GM18499 (cell line): Measurements from ENCODE around the gene RAB9A.
"Not testable (repeated sequence)": the region's sequence is repeated elsewhere in the genome, so short reads cannot be mapped to it uniquely, and the experiment has no call there.

Source experiments
- ATAC-seq: cut with Tn5 transposase; IDR thresholded peaks from one replicate; pipeline ENCODE4 v1.9.1; 2021; ENCODE audit warnings: moderate number of reproducible peaks; ENCODE audit not compliant: insufficient read depth, unreplicated experiment

Gene RAB9A

DNA sequence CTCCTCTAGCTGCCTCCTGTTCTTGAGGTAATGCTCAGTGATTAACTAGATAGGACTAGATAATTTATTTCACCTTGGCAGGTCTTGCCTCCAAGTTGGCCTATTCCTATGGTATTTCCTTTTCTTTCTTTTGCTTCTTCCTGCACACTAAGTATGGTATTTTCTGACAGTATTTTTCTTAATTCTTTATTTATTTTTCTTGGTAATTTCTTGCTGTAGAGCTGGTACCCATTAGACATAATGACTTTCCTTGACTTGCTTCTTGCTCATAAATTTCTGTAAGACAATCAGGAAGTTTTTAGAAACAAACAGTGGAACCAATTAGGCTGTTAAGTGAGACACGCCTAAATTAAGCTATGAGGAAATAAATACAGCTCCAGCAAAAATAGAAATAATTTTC, 9.5 kb downstream of the RAB9A start:
- ATAC-seq = no peak

DNA sequence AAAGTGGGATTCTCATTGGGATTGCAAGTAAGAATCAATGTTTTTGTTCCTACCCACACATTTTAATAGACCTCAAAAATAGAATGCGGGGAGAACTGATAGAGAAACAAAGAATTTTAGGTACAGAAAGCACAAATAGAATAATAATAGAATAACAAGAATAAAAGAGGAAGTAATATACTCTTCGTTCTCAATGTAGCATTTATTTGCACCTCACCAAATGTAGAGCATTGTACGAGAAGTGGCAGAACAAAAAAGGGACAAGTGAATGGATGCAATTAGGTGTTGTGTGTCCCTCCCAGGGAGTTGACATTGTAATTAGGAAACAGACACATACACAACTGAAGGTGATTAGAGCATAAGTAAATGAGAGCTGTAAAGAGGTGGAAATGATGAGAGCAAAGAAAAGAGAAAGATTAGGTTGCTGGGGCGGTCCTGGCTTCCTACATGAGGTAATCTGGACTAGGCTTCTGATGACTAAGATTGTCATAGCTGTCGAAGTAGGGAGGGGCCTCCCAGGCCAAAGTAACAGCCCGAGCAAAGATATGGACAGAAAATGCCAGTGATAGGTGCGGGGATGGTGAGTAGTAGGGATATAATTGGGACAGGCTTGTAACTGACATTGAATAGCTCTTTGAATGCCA, 10.4 kb downstream of the RAB9A start:
- ATAC-seq = no peak

DNA sequence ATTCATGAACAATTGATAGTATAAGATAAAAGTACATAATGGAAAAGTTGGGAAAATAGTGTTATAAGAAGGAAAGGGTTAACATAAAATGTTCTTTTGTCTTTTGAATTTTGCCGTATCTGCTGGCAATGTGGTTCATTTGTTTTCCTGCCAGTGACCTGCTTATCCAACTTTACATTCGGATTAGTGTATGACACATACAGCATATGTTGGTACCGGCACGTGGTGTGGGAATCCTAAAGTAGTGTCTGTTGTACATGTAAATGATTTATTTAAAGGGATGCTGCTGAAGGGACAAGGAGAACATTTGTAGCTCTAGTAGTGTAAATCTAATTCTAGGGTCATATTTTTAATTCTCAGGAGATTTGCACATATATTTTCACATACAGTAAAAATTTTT, 11.5 kb downstream of the RAB9A start:
- ATAC-seq = no peak

DNA sequence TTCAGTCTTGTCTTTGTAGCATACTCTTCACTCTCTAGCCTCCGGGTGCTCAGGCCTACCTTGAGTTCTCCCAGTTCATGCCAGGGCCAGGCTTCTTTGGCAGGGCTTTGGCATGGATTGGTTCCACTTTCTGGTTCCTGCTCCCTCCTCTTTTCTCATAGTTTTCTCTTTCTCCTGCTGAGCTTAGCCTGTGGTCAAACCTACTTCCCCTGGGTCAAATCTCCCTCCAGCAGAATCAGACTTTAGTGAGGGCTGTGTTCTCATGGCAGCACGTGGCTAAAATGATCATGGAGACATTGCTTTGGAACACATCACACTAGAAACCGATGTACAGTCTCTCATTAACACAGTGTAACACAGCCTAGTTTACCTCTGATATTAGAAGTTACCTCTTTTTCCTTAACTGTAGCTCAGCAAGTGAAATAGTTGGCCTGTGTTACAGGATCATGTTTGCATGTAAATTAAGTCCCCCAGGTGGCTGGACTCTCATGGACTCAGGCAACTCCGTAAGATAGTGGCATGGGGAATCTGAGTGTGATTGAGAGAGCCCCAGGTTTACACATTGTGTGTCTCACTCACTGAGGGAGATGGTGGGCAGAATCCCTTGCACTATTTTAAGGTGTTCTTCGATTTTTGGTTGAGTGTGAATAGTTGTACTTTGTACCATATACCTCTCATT, 13.3 kb downstream of the RAB9A start:
- ATAC-seq = no peak

DNA sequence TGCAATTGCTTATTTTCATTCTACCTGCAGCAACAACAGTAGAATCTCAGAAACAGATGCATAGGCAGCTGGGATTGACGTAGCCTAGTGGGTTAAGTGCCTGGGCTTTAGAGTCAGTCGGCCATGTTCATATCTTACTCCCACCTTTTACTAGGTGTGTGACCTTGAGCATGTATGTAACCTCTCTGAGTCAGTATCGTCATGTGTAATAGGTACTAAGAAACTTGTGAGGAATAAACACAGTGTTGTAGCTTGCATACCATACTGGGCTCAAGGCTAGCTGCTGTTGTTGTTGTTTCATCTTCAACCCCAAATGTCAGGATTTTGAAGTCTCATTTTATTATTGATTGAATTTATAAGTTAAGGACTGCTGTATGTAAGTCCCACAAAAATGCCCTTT, 14.2 kb downstream of the RAB9A start:
- ATAC-seq = no peak

DNA sequence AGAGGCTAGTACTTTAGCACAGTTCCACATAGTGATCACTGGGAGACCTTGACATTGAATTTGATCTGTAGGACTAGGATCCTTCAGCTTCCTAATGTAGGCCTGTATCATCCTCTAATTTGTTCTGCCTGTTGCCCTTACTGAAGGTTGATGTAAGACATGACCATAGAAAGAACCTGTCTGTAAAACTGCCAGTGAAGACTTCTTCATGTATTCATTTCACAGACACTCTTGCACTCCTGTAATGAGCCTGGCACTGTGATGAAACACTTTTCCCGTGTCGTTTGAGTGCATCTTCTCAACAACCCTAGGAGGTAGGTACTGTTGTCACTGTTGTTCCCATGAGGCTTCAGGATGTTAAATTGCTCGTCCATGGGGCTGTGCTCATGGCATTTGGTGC, 14.7 kb downstream of the RAB9A start:
- ATAC-seq = no peak

DNA sequence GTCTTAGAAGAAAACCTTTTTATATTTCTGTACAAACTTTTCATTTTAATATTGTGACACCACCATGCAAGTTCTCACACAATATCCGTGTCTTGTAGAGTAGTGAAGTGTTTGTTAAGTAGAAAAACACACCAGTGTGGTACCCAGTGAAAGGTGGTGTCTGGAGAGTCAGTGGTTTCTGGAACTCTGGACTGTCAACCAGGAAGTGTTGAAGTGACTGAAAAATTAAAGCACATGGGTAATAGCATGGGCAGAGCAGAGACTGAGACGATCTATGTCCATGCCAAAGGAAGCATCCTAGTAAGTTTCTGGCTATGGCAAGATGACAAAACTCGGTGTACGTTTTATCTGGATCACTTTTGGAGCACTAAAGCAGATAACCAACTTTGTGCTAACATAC, 22.2 kb downstream of the RAB9A start:
- ATAC-seq = no peak

DNA sequence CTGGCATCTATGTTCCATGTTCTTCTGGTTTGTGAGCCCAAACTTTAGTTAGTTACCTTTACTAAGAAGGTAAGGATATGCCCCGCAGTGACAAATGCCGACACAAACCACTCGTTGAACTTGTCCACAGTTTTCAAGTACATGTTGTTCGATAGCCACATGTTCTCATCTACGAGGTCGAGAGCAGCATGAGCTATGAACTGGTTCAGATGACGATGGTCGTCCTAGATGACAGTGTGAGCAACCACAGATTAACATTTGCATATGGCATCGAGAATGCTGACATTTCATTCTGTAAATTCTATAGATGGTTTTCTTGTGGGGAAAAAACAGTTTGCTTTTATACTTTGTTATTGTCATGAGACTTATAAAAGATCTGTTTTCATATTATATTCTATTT, 27.5 kb downstream of the RAB9A start:
- no peak for ATAC-seq

DNA sequence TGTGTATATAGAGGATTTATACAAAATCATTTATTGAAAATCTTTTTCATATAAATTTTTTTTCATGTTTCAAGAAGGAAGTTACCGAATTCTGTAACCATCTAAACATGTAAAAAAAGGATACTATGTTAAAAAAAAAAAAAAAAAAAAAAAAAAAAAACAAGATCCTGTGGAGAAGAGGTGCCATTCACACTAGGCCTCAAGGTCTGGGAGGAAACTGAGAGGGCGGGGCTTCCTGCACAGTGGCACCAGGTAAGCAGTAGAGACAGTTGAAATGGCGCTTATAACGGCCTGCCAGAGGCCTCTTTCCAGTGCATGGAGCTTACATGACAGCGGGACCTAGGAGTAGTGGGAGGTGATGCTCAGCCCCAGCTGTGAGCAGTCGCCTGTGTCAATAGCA, 28.0 kb downstream of the RAB9A start:
- ATAC-seq = no peak

DNA sequence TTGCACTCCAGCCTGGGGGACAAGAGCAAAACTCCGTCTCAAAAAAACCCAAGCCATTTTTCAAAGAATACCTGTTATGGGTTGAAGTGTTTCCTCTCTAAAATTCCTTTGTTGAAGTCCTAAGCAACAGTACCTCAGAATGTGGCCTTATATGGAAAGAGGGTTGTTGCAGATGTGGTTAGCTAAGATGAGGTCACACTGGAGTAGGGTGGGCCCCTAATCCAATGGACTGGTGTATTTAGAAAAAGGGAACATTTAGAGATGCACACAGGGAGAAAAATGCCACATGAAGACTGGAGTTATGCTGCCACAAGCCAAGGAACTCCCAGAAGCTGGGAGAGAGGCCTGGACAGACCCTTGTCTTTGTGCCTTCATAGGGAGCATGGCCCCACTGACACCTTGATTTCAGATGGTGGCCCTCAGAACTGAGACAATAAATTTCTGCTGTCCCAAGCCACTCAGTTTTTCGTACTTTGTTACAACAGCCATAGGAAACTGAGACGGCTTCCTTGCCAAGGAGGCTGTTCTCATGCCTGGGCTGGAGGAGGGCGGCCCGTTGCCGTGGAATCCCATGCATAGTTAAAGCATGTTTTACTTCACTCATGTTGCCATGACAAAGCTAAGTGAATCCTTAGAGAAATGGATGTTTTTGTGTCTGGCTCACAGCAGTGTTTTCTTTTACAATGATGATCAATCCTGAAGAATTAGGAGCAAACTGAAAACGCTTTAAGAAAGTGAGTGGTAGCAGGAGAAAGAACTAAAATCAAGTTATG, 29.0 kb downstream of the RAB9A start:
- ATAC-seq = no peak

DNA sequence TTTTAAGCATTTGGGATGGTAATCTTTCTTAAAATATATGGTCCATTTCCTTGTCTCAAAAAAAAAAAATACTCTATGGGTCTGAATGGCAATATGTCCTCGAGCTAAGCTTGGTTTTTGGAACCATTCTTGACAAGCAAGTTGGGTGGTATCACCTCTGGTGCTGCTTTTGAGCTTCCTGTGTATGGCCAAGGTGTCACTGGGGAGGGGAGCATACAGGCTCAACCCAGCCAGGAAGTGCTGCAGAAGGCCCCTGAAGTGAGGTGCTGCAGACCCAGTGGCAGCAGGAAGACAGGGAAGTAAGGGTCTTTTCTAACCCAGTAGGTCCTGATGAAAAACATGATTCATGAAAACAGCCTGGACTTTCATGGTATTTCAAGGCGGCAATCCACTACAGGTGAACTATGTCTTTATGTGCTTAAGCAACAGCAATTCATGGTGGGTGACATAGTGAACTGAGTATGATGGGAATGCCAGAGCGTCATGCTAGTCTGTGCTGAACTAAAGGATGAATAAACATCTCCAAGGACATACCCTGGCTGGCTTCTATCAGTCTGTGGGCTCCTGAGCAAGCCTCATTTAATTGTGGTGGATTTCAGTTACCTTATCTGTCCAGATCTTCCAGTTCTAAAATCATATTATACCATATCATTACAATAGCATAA, 30.4 kb downstream of the RAB9A start:
- no peak for ATAC-seq

DNA sequence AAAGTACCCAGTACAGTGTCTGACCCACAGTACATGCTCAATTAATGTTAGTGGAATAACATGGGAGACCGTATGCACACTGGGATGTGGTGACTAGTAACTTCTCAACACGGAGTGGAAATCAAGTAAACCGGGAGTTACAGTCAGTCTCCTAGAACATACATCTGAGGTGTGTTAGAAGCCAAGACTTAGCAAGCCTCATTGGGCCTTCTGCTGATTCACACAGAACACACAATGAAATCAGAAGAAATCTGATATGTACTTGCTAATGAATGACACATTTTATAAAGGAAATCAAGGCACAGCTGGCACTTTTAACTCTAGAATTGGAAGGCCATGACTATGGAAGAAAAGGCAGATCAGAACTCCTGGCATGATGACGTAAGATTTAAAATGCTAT, 32.4 kb downstream of the RAB9A start:
- no peak for ATAC-seq

DNA sequence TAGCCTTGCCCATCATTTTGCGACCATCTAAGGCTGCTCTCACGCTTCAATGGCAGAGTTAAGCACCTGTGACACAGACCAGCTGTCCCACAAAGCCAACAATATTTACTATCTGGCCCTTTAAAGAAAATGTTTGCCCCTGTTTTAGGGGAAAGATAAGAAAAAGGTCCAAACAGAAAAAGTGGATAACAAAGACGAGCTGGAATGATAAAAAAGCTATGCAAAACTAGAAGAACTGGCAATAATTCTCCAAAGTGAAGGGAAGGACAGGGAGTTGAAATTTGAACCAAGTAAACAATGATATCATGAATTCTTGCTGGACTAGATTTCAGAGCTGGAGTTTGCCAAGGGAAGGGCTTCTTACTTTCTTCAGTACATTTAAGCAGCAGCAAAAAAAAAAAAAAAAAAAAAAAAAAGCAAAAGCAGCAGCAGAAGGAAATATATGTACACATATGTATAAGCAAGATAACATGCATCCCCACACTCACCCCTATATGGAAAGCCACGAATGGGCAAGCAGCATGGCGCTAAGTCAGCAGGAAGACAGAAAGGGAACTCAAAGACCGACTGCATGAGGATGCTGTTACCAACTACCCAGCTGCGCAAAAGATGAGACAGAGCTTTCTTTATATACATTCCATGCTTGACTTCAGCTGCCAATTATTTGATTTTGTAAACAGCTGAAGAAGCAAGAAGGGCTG, 33.0 kb downstream of the RAB9A start:
- no peak for ATAC-seq

DNA sequence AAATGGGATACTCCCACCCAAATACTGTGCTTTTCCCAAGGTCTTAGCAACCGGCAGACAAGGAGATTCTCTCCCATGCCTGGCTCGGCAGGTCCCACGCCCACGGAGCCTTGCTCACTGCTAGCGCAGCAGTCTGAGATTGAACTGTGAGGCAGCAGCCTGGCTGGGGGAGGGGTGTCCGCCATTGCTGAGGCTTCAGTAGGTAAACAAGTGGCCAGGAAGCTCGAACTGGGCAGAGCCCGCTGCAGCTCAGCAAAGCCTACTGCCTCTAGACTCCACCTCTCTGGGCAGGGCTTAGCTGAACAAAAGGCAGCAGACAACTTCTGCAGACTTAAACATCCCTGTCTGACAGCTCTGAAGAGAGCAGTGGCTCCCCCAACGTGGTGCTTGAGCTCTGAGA, 36.0 kb downstream of the RAB9A start:
- ATAC-seq = not testable (repeated sequence)

DNA sequence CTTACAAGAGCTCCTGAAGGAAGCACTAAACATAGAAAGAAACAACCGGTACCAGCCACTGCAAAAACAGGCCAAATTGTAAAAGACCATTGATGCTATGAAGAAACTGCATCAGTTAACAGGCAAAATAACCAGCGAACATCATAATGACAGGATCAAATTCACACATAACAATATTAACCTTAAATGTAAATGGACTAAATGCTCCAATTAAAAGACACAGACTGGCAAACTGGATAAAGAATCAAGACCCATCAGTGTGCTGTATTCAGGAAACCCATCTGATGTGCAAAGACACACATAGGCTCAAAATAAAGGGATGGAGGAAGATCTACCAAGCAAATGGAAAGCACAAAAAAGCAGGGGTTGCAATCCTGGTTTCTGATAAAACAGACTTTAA, 37.7 kb downstream of the RAB9A start:
- ATAC-seq = not testable (repeated sequence)

DNA sequence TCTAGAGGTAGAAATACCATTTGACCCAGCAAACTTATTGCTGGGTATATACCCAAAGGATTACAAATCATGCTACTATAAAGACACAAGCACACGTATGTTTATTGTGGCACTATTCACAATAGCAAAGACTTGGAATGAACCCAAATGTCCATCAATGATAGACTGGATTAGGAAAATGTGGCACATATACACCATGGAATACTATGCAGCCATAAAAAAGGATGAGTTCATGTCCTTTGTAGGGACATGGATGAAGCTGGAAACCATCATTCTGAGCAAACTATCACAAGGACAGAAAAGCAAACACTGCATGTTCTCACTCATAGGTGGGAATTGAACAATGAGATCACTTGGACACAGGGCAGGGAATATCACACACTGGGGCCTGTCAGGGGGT, 41.6 kb downstream of the RAB9A start:
- ATAC-seq = not testable (repeated sequence)

DNA sequence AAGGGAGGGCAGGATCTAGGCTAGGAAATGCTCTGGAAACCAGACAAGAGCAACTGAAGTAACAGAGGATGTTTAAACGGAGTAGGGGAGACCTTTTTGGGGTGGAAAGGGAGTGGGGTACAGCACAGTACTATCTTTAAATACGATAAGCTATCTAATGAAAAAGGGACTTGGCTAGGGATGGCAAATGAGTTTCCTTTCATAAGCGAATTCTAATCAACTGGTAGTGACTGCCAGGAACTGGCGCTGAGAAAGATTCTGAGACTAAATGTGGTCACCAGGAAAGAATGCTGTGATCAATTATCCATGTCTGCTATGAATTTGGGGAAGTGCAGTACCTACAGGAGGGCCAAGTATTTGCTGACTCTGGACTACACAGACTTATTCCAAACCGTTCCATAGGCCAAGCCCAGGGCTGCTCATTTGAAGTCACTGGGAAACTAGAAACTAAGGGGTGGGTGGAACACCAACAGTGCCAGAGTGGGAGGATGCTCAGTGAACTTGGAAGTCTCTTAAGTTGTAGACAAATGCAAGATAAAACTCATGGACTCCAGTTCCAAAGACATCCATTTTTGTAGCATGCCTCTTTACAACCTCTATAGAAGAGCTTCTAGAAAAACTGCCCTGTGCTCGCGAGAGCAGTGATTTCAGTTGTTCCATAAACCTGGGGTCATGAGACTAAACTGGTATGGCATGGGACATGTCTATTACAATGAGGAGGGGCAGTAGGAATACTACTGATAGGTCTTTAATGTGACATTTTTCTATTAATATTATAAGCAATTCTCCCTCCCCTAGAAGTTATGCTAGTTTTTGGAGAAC, 43.5 kb downstream of the RAB9A start:
- no peak for ATAC-seq

DNA sequence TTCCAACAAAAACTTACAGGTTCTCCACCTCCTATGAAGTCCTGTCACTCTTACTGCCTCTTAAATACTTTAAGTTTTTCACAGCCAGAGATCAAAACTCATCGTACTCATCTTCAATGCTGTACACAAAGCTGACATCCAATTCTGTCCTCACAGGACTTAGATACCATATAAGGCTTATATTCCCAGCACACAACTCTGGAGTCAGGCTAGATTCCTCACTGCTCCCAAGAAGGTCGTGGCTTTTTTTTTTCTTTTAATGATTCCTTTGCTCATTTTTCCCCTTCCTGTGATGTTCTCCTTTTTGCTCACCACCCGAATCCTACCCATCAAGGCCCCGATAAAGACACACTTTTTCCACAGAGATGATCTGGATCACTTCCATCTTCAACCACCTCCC, 44.6 kb downstream of the RAB9A start:
- no peak for ATAC-seq

DNA sequence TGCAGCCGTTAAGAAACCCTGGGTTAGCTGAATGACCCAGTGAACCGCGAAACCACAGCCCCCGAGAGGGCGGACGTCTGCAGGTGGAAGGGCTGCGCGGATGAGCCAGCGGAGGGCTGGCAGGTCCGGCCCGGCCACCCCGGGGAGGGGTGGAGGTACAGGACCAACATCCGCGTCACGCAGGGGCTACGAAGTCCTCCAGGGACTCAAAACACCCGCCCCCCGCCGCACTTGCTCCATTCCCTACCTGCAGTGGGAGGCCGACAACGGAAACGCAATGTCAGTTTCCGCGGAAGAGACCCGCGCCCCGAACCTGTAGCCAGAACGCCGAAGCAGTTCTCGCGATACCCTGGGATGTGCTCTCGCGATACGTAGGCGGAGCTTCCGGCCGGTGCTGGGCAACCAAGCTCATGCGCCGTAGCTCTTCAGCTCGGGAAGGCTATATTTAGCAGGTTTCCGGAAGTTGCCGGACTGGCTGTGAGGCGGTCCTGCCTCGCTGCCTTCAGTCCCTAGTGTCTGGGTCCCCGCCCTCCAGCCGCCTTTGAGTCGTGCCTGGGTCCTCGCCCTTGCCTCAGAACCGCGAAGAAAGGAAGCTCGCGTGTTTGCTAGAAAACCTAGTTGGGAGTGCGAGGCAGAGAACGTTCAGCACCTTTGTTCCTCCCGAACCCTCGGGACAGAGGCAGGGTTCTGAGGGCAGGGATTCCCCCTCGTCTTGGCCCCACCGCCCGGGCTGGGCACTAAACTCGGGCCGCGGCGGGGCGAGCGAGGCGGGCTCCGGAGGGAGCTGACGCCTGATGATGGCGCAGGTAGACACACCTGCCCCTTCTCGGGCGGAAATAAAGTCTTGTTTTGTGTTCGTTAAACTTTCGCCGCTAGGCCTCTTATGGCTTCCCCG, 45.6 kb downstream of the RAB9A start, which contains the start of the genes OFD1 and TRAPPC2:
Gene OFD1 (plus strand): TSS at position 471 of the 895 bp plus-strand sequence. CDS start 324 bp downstream, at position 795.
Gene TRAPPC2 (minus strand): TSS at position 343 of the 895 bp plus-strand sequence. CDS start 14,657 bp downstream, outside the sequence.
- peak; percentile 78 for ATAC-seq
